PC-3 (cell line): ENCODE data around the gene IP6K1.

Source experiments
- CTCF ChIP-seq: fragments of 300-600 bp; sonication (generic); conservative IDR thresholded peaks from 2 replicates; pipeline ENCODE4 v1.5.1; 2017; ENCODE audit warnings: antibody characterized with exemption, low read depth, mild to moderate bottlenecking, low read length
- EZH2 ChIP-seq: fragments of 300-600 bp; sonication (generic); IDR thresholded peaks from one replicate; pipeline ENCODE4 v1.6.1; 2017; ENCODE audit warnings: antibody characterized with exemption, mild to moderate bottlenecking, low read length; ENCODE audit not compliant: unreplicated experiment

DNA sequence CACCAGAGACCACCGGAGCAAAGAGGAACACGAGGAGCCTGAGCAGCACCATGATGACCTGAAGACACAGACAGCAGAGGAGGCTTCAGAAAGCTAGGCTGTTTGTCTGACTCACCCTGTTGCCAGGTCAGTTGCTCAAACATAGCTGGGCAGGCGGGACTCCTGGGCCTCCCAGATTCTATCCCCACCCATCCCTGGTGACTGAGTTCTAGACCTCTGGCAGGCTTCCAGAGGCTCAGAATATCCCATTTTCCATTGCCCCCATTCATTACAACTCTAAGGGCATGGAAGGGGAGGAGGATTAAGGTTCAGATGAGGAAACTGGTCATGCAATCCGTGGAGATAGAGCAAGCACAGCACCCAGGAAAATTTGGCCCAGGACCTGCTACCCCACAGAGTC is 13.4 kb upstream of the IP6K1 start, which contains the start of gene CDHR4:
- TF ChIP-seq CTCF (no peak), EZH2 (no peak)
